Measurements from ENCODE around the gene ATF7.

DNA sequence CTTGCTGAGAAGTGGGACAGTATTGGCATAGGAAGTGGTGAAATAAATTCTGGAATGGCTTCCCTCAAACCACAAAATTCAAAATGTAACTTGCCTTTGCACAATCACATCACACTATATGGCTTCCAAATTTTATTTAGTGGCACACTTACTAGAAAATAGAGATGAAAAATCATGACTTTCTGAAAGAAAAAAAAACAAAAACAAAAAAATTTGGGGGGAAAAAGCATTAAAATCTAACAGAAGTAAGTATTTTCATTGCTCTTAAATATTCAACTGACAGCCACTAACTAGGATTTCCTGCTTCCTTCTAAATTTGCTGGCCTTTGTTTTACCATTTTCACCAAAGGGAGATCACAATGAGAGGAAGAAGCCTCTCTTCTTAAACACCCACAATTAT, 23.0 kb downstream of the ATF7 start:
- TF ChIP-seq, protein P1, sequence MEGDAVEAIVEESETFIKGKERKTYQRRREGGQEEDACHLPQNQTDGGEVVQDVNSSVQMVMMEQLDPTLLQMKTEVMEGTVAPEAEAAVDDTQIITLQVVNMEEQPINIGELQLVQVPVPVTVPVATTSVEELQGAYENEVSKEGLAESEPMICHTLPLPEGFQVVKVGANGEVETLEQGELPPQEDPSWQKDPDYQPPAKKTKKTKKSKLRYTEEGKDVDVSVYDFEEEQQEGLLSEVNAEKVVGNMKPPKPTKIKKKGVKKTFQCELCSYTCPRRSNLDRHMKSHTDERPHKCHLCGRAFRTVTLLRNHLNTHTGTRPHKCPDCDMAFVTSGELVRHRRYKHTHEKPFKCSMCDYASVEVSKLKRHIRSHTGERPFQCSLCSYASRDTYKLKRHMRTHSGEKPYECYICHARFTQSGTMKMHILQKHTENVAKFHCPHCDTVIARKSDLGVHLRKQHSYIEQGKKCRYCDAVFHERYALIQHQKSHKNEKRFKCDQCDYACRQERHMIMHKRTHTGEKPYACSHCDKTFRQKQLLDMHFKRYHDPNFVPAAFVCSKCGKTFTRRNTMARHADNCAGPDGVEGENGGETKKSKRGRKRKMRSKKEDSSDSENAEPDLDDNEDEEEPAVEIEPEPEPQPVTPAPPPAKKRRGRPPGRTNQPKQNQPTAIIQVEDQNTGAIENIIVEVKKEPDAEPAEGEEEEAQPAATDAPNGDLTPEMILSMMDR (conservative IDR thresholded peaks at IDR 0.05) = no peak
- TF ChIP-seq EZH2 (IDR thresholded peaks at IDR 0.05; ENCODE audit: low read depth) = no peak

All from PC-9 (cell line).